GM10847 (cell line): ENCODE measurements around the gene ABCA2.

Source experiments
- POLR2A ChIP-seq: IDR thresholded peaks from 2 replicates; pipeline ENCODE4 v1.6.1; 2011; ENCODE audit not compliant: insufficient read length; ENCODE audit errors: extremely low read depth

ABCA2 gene

DNA sequence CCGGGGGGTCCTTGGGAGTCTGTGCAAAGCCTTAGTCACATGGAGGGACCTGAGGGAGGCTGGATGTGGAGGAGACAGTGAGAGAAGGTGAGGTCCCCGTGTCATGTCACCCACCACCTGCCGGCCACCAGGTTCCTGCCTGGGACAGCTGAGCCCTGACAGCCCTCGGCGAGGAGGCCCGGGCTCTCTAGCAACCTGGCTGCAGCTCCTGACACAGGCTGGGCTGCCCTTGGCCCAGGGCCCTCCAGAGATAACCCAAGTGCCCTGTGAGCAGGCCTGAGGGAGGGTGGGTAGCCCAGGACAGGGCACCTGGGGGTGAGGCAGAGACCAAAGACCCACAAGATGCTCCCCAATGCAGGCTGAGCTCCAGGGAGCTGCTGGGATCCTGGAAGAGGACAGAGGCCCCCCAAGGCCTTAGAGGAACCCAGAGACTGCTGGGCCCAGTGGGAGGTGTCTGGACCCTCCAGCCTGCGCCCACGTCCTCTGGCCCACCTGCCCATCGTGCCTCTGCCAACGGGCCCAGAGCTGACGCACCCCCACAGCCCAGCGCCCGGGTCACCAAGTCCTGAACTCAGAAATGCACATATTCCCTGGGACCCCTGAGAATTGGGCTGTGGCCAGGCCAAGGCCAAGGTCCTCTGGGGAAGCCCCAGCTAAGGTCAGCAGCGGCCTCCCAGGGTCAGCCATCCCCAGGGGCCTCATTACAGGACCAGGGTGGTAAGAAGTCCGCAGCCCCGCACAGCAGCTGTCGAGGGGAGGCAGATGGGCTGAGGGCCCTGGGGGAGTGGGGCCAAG lies 59.5 kb downstream of the ABCA2 start:
- no peak for TF ChIP-seq POLR2A

- TF ChIP-seq POLR2A = no peak
Observed at GRCh38 chr9:136965771-136966484, 62.1 kb downstream of the ABCA2 start.

- TF ChIP-seq POLR2A = no peak
Observed at GRCh38 chr9:136964833-136965422, 63.1 kb downstream of the ABCA2 start.

- no peak for TF ChIP-seq POLR2A
Observed at GRCh38 chr9:136964171-136964689, 63.8 kb downstream of the ABCA2 start.

- TF ChIP-seq POLR2A = no peak
Observed at GRCh38 chr9:136963751-136964150, 64.3 kb downstream of the ABCA2 start.

- no peak for TF ChIP-seq POLR2A
Observed at GRCh38 chr9:136963341-136963740, 64.7 kb downstream of the ABCA2 start.

DNA sequence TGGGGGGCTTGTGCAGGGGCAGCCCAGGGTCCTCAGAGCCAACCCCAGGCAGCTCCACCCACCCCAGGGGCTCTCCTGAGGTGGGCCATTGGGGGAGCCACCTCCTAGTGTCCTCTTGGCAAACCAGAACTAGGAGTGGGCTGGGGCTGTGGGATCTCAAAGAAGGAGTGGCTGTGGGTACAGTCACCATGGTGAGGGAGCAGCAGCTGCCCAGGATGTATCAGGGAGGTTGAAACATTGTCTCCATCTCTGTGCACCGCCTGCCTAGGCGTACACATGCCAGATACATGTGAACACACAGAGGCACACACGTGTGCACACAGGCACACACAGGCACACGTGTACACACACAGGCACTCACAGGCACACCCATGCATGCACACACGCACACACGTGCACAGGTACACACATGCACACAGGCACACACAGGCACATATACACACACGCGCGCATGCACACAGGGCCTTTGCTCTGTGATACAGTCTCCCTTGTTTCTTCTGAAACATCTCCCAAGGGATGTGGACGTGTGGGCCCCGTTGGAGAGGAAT lies 65.3 kb downstream of the ABCA2 start:
- TF ChIP-seq POLR2A = no peak

- no peak for TF ChIP-seq POLR2A
Observed at GRCh38 chr9:136962163-136962562, 65.9 kb downstream of the ABCA2 start.

DNA sequence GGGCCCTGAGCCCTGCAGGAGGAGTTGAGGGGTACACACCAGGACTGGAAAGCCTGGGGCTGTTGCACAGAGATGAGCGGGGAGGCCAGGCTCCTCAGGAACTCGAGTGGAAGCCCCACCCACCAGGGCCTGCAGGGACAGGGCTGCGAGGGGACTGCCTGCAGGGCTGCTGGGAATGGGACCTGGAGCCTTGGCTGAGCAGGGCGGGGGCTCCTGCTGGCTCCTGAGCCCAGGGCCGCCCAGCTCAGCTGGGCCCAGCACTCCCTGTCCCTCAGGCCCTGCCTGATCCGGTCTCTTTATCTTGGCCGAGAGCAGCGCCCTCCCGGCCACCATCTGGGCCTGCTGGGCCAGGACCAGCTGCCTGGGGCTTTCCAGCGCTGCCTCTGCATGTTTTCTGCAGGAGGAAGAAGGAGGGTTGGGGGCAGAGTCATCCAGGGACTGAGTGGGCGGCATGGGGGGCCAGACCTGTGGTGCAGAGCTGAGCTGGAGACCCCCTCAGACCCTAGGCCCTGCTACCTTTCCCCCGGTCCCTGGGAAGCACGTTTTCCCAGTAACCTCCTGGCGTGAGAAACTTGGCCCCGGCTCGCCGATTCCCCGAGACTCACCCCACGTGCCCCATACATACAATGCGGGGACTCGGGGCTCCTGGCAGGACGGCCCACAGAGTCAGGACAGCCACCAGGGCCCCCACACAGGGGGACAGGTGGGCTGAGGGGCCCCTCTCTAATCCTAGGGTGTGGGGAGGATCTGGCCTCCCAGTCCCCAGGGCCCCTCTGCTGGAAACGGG lies 66.6 kb downstream of the ABCA2 start:
- no peak for TF ChIP-seq POLR2A

DNA sequence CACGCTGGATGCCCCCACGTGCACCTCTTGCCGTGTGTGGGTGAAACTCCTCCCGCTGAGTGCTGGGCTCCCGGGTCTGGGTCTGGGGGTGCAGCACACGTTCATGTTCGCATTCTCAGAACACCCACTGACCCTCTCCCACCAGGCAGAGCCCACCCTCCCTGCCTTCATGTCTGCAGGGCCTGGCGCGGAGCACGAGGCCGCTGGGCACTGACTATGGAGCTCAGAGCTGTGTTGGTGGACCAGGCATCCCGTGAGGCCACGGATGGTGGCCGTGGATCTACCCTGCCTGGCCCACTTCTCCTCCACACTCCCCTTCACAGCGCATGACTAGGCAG lies 67.1 kb downstream of the ABCA2 start:
- TF ChIP-seq POLR2A = no peak

GRCh38 chr9:136960212-136960937 lies 67.7 kb downstream of the ABCA2 start:
- no peak for TF ChIP-seq POLR2A

DNA sequence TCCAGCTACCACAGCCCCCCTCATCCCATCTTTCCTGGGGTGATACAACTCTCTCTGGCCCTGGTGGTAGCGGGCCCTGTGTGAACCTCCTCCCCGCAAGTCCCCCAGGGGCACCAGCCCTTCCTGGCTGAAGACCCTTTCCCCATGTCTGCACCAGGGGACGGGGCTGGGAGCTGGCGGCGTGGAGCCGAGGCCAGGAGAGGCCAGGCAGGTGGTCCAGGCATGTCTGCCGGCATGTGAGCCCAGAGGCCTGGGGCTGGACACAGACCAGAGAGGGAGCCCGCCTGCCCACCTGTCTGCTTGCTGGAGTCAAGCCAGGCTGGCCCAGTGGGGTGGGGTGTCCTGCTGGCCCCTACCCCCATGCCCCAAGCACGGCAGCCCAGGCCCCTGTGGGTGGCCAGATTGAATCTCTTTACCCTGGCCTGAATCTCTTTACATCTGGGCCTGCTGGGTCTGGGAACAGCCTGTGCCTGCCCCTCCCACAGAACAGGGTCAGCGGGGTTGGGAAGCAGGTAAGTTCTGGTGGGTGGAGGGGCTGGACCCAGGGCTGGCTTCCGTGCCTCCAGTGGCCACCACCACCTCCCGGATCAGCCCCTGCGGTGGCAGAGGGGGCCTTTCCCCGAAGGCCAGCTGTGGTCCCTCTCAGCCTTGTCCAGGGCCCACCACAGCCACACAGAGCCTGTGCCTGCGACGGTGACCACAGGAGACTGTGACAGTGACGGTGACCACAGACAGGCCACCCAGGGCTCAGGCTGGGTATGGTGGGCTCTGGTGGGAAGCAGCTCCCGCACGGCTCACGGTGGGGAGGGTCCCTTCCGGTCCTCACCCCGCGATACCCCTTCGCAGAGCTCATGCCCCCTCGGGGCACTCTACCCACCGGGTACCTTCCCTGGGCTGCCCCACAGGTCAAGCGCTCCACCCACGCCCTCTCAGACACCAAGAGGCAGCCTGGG lies 68.9 kb downstream of the ABCA2 start:
- TF ChIP-seq POLR2A = no peak

DNA sequence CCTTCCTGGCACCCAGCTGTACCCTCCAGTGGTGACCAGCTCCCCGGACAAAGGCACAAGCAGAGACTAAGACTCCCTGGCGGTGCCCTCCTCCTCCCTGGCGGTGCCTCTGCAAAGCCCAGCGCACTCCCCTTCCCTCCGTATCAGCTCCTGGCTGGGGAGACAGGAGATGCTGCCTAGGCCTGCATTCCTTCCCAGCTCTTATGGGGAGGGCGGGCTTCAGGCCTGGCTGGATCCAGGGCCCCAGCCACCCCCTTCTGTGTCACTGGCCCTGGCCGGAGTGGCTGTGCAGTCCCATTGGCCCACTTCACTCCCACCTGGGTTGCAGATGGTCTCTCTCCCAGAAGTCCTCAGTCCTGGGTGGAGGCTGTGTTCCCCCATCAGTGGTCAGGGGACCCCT lies 69.6 kb downstream of the ABCA2 start:
- no peak for TF ChIP-seq POLR2A
